Stromal cell of bone marrow (primary cell): ENCODE results near the gene DPT.
A peak's percentile ranks its signal among the peaks of the same experiment; 100 is the strongest.
"Not testable (repeated sequence)": the region's sequence is repeated elsewhere in the genome, so short reads cannot be mapped to it uniquely, and the experiment has no call there.

Source experiments
- DNase-seq: peaks from one replicate; pipeline ENCODE4 v3.0.0-alpha.2; 2012; ENCODE audit warnings: low read depth

Gene DPT

DNA sequence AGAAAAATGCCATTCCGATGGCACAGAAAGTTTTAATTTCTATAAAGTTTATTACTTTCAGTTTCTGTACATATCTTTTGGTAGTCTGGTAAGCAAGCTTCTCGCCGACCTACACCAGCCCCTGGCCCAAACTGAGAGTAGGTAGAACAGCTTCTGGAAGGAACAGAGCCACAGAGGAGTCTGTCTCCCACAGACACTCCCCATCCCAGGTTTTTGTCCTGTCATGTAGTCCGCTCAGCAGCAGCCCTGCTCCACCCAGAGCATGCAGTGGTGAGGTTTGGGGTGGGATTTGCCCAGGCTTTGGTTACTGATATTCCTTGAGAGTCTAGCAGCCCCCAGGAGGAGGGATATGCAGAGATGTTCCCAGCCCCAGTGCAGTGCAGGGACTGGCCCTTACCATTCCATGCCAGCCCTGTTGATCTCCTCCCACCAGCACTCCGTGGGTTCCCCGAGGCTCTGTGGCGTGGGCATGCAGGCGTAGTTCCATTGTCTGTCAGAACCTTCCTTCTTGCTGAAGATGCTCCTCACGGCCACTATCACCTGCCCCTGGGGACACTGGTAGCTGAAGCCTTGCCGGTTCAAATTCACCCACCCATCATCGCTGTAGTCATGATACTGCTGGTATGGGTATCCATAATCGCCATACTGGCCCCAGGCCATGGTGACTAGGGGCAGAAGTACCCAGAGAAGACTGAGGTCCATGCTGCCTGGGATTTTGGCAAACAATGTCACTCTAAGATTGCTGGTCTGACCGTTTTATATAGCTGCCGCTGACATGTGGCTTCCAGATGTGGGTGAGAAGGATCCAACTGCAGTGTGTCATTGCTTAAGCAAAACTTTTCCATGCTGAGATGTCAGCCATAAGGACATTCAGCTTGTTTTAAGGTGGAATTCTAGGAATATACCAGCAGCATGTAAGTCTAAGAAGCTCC is at the start of gene DPT:
TSS of gene DPT (minus strand) at position 734 of the 932 bp plus-strand sequence. CDS start at position 702, 32 bp downstream.
- DNase-seq: peak; percentile 62

DNA sequence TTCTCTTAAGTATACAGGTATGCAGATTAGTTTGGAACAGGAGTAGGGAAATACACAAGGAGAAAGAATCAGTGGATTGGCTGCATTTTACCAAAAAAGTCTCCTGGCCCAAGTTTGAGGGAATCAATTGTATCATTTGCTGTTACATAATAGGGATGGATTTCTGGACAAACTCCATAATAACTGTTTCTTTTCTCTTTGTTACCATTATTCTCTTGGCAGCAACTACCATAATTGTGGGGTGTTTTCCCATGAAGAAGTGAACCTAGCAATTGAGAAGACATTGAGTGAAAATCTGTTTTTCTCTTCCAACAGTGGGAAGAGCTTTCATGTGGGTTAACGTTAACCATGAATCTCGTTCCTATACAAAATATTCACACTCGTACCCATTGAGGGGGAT is 46.4 kb upstream of the DPT start:
- no peak for DNase-seq

DNA sequence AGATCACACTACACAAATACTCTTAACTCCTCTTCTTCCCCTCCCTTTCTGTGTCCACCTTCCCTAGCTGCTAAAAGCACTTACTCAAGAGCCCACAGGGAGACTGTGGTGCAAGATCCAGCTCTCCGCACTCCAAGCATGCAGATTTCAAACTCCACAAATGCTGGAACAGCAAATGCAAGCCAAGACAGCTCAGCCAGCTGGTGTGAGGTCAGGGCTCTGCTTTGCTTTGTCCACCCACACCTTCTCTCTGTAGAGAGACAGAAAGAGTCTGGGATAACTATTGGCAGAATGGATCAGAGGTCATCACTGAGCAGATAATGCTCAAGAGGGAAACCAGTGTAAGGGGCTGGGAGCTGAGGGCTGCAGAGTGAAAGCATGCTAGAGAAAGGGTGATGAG is 45.2 kb upstream of the DPT start:
- DNase-seq: peak; percentile 60

DNA sequence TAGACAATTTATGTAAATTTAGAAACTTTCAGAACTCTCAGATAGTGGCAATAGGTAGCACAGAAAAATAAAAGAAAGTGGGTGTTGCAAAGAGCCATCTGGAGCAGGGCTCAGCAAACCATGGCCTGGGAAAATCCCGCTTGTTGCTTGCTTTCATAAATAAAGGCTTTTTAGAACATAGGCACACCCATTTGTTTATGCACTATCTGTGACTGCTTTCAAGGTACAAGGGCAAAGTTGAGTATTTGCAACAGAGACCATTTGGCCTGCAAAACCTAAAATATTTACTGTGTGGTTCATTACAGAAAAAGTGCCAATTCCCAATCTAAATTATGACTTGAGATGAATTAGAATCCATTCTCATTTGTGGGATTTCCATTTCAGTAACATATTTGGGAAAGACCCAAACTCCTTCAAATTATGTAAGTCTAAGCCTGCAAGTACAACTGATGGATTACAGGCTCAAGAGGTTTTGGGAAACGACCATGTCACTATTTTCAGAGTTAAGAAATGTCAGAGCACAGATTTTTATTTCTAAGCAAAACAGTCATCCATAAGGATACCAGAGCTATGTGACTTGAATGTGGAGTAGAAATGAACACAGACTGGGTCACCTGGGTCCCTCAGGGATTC is 43.5 kb upstream of the DPT start:
- DNase-seq: no peak

DNA sequence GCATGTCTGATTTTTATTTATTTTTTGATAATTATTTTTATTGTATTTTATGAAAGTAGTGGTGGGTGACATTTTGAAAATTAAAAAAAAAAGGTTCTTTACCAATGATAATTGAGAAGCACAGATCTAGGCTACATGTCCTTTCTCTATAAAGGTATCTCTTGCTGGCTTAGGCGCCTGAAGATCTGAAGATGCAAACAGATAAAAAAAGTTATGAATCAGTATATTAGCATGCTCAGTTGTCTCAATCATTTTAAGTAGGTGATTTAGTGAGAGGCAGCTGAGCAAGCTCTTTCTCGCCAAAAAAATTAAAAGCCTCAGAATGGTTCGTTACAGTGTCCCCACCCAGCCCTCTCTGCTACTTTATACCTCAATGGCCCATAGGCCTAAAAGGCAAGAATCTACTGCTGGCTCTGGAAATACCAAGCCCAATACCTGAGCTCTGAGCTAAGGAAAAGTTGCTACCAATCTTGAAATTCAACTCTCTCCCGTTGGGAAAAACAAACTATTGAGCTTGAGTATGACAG is 42.2 kb upstream of the DPT start:
- DNase-seq: no peak

DNA sequence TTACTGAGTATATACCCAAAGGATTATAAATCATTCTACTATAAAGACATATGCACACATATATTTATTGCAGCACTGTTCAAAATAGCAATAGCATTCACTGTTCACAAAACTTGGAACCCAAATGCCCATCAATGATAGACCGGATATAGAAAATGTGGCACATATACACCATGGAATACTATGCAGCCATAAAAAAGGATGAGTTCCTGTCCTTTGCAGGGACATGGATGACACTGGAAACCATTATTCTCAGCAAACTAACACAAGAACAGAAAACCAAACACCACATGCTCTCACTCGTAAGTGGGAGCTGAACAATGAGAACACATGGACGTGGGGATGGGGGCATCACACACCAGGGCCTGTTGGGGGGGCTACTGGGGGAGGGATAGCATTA is 40.9 kb upstream of the DPT start:
- not testable (repeated sequence) for DNase-seq

DNA sequence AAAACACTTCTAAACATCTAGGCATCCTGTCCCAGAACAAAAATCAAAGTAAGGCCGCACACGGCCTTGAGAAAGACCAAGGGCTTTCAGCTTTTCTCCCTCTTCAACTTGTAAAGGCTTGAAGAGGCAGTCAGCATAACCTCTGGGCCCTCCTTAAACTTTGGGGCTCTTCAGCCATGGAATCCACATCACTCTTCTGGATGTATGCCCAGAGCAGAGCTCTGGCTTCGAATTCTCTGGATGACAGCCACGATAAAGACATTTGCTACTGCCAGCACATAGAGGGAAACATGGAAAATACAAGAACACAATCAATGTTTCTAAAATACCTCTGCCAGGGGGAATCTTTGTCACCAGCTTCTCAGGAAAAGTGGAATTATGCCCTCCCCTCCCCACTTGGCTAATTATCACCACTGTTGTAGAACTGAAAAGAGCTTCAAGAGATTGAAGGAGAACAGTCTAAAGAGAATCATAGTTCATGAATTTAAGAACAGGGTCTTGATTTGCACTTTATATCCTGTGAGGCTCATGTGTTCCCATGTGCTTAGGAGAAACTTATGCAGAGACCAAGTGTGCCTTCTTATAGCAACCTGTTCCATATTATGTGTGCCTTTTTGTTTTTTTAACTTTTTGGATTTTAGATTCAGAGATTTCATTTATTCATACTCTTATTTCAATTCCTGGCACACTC is 39.0 kb upstream of the DPT start:
- peak; percentile 79 for DNase-seq

DNA sequence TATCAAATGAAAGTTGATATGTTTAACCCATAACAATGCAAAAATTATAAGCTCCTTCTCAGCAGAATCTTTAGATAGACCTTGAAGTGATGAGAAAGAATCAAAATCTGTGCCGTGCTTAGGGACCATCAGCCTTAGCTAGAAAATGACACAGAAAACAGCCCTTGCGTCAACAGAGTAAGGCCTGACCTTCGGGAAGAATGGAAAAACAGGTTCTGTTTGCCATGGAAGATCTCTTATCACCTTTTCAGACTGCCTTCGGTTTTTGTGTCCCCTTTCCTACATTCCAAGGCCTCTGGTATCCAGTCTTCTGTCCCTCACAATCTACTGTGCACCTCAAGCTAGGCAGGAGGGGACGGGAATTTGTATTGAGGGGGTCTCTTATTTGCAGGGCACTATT is 37.6 kb upstream of the DPT start:
- no peak for DNase-seq

DNA sequence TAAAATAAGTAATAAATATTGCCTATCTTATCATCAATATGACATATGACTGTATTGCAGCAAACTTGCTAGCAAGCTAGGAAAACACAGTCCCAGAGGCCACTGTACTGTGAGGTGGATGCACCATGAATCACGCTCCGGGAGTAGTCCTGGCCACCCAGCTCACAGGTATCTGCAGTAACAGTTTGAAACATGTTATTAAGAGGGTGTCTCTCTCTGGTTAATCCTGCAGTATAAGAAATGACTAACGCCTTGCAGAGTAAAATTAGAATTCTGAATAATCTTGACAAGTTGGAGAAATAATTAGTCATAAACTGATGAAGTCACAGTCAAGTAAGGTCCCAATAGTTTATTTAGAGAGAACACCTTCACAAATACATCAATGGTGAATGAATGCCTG is 34.0 kb upstream of the DPT start:
- DNase-seq: no peak

DNA sequence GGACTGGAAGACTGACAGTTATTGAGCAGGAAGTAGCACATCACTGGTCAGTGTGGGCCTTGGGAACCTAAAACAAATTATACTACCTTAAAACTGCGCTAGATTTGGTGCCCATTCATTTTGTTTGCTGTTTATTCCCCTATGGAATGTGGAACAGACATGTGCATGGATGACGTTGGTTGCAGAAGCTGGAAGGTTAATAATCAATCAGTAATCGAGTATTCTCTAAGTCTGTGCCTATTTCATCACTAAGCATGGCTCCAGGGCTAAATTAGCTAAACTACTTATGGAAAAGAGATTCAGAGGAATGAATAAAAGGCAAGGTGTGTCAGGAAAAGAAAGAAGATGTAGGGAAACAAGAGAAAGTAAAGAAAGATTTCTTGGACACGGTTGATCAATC is 33.5 kb upstream of the DPT start:
- no peak for DNase-seq

DNA sequence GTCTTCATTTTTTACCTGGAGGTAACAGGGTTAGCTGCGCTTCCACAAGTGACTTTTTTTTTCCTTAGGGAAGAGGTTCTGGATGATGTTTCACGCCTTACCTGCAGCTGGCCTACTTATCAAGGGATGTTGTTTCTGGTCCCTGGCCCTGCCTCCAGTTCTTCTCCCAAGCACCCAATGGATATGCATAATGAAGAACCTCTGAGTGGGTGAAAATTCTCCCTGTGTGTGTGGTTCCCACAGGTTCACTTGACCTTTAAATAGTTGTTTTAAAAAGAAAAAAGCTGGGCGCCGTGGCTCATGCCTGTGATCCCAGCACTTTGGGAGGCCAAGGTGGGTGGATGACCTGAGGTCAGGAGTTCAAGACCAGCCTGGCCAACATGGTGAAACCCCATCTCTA is 31.8 kb upstream of the DPT start:
- no peak for DNase-seq

DNA sequence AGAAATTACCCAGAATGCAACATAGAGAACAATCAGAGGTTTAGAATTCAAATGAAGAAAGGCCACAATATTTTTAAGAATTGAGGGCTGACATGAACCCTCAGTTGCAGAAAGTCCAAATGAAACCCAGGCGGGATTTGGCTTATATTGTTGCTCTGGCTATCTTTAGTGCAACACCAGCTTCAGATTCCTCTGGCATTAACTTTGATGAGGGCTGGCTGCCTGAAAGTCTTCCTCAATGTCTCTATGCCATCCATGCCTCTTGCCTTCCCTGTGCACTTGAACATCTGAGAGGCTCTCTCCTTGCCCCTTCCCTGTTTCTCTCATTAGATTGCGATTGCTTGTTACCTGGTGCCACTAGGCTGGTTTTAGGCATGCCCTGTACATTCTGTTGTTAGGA is 31.2 kb upstream of the DPT start:
- DNase-seq: no peak

DNA sequence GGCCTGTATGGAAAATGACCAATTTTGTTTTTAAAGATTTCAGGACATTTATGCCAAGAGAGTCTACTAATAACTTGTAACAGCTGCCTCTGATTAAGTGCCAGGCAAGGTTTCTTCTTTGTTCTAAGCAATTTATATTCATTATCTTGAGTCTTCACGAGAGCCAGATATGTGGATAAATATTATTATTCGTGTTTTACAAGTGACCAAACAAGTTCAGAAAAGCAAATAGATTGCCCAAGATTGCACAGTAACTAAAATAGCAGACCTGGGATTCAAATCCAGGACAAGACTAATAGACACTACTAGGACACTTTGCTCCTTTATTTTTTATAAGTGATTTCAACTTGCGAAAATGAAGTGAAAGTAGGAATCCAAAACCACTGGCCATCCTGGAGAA is 30.1 kb upstream of the DPT start:
- DNase-seq: no peak

DNA sequence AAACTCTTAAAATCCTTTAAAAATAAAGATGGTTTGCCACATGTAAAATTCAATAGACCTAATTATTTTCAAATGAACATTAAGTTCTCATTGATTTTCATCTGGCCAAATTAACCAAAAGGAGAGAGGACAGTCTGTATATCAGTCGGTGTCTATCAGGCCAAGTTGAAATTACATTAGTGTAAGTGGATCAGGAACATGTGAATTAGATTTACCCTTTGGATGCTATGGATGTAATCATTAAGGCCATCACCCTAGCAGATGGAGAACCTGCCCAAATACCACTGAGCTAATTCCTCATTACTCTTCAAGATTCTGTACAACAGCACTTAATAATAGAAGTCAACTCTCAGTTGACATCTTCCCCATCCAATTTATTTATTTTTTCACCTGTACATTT is 29.5 kb upstream of the DPT start:
- DNase-seq: no peak

DNA sequence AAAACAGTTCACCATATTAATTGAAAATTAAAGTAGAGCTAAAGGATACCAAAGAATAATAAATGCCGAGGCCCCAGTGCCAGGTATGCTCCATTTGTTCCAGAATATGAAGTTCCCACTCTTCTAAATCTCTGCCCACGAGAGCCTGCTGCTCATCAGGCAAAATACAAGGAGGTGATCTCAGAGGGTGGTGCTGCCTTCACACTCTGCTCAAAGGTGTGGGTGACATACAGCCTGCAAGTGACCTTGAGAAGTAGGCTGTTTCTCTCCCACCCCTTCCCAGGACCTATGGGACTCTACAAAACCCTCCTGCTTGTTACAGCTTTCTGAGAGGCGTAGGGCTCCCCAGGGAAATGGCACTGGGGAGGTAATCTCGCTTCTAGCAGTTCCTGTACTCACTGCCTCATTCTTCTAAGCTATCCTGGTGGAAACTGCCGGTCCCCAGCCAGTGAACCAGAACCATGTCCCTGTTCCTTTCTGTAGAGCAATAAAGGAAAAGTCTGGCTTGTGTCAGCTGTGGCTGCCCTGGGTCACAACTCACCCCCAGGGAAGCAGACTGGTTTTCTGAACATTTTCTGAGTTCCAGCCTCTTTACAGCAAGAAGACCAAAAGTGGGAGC is 26.9 kb upstream of the DPT start:
- no peak for DNase-seq

DNA sequence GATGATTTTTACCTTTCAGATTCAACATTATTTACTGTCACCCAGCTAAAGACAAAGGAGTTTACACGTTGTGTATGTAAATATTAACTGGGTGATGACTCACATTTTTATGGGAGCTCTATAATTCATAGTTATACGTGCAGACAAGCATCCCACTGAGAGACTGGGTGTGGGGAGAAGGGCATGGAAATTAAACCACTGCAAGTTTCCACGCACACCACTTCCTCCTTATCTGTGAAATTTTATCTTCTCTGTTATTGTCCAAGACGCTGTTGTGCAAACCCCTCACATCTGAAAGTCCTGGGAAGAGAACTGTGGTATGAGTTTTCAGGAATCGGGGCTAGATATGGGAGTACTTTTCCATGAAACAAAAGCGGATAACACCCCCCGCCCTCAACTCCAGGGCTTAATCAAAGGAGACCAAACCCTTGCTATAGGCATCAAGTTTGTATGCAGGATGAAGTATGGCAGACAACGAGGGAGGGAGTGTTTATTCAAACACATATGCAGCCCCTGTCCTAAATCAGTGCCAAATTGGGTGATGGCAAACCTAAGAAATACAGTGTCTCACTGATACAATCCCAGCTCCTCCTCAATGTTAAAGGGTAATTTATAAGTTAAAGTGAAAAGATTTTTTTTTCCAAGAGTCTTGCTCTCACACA is 23.3 kb upstream of the DPT start:
- no peak for DNase-seq

DNA sequence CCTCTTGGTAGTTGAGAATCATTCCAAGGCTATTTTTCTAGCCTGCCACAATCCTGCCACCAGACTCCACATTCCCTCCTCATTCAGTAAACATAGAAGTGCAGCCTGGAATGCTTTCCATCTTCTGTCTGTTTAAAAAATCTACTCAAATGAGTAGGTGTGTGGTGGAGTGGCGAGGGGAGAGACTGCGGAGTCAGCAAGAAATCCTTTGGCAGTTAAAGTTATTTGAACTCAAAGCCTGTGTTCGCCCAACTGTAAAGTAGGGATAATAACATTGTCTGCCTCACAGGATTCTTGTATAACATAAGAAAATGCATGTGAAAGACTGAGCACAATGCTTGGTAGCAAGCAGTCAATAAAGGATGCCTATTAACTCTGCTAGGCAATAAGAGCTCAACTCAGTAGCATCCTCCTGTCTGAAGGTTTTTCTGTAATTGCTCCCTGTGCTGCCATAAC is 22.2 kb upstream of the DPT start:
- no peak for DNase-seq

DNA sequence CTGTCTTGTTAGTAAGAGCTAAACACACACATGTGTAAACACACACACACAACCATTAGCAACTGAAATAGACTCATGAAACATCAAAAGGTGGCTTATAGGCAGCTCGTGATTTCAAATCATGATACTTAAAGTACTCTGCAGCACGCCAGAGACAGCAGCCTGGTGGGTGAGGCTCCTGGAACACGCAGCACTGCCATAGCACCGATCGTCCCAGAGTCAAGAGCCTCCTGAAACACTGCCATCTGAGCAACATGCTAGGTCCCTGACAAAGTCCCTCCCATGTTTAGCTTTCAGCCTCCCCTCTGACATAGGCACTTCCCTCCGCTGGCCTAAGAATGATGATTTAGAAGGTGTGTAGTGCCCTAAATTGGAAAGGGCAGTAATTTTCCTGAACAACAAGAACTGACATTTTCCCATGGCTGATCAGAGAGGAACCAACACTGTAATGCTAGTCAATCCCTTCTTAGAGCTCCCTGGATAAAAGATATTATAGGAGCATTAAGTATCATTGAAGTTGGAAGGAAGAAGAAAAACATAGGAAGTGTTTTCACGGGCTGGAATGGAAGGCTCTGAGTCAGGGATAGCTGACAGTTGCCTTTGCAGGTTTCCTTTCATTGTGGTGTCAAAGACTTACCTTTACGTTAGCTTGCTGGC is 14.1 kb upstream of the DPT start:
- DNase-seq: no peak

DNA sequence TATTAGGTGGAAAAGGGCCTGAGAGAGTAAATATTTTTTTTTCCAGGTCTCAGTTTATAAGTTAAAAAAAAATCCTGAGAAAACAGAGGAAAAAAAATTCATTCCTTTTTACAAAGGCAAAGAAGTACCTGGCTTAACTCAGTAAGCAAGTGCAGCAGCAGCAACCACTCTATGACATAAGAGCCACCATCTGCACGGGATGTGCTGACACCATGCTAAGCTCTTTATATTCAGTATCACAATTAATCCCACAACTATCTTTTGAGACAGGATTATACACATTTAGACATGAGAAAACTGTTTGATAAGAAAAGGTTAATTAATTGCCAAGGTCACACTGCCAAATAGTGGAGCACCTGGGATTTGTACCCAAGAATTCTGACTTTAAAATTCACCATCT is 13.4 kb upstream of the DPT start:
- DNase-seq: no peak

DNA sequence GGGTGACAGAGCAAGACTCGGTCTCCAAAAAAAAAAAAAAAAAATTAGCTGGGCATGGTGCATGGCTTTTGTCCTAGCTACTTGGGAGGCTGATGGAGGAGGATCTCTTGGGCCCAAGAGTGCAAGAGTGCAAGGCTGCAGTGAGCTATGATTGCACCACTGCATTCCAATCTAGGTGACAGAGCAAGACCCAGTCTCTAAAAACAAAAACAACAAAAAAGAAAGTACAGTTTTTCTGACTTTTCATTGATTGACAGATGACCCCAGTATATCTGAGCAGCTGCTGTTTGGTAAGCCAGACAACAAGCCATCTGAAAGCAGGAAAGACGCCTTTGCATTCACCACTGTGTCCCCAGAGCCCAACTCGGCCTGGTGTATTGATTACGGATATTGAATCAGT is 10.9 kb upstream of the DPT start:
- no peak for DNase-seq

DNA sequence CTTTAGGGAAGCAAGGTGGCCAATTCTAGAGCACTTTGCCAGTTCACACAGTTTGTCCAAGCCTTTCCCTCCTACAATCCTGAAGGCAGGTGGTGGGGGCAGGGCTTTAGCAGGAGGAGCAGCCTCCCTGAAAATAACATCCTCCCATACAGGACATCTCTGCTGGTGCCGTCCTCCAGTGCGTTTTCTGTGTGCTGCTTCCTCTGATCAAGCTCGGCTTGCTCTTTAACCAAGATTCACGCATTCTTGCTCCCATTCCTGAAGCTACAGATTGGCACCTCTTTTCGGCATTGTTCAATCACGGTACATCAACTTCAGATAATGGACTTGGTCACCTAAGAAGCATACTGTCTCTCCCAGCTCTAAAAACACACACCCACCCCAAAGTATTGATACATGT is 7.5 kb upstream of the DPT start:
- DNase-seq: no peak
